Breast epithelium (tissue), 3 donors: ENCODE data around the gene CSNK1G1.

Source experiments
- CTCF ChIP-seq, 3 donors: fragments of 450-650 bp; IDR thresholded peaks; one replicate each; pipeline ENCODE4 v1.5.1; 2016 to 2017; ENCODE audit warnings: antibody characterized with exemption in 3 of 3, mild to moderate bottlenecking in 3 of 3, moderate library complexity in 3 of 3
- POLR2A ChIP-seq: fragments of 450-650 bp; IDR thresholded peaks from one replicate; pipeline ENCODE4 v1.6.1; 2016; ENCODE audit warnings: antibody characterized with exemption, mild to moderate bottlenecking, moderate library complexity
- POLR2AphosphoS5 ChIP-seq, 3 donors: sonication (generic); formaldehyde crosslinking; IDR thresholded peaks; one replicate each; pipeline ENCODE4 v1.6.1; 2017; ENCODE audit warnings: antibody characterized with exemption in 3 of 3

GRCh38 chr15:64127521-64128270 lies 228.3 kb downstream of the CSNK1G1 start:
- TF ChIP-seq POLR2A (no peak), CTCF (IDR thresholded peaks at IDR 0.05) (no peak), POLR2AphosphoS5 (IDR thresholded peaks at IDR 0.05) (no peak)
